ENCODE measurements around the gene IRAK4.

DNA sequence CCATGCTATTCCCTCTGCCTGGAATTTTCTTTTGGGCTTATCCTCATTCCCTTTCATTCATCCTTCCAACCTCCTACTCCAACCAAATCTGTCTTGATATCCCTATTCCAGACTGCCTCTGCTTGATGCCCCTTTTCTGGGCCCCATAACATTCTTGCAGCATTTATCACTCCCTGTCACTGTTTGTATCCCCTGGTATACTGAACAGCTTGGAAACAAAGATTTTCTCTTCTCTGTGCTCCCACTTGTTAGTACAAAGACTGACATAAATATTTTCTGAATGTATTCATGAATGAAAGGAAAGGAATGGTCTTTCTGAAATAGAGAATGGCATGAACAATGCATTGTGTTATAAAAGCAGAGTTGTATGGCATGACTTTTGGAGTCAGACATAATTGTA lies 7.5 kb downstream of the IRAK4 start:
- TF ChIP-seq, protein P1, sequence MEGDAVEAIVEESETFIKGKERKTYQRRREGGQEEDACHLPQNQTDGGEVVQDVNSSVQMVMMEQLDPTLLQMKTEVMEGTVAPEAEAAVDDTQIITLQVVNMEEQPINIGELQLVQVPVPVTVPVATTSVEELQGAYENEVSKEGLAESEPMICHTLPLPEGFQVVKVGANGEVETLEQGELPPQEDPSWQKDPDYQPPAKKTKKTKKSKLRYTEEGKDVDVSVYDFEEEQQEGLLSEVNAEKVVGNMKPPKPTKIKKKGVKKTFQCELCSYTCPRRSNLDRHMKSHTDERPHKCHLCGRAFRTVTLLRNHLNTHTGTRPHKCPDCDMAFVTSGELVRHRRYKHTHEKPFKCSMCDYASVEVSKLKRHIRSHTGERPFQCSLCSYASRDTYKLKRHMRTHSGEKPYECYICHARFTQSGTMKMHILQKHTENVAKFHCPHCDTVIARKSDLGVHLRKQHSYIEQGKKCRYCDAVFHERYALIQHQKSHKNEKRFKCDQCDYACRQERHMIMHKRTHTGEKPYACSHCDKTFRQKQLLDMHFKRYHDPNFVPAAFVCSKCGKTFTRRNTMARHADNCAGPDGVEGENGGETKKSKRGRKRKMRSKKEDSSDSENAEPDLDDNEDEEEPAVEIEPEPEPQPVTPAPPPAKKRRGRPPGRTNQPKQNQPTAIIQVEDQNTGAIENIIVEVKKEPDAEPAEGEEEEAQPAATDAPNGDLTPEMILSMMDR (IDR thresholded peaks at IDR 0.05; ENCODE audit: poor library complexity): no peak
- no peak for TF ChIP-seq EZH2 (IDR thresholded peaks at IDR 0.05; ENCODE audit: borderline replicate concordance)

Data from hepatocyte (in vitro differentiated cells).